ENCODE data around the gene MYL11.

DNA sequence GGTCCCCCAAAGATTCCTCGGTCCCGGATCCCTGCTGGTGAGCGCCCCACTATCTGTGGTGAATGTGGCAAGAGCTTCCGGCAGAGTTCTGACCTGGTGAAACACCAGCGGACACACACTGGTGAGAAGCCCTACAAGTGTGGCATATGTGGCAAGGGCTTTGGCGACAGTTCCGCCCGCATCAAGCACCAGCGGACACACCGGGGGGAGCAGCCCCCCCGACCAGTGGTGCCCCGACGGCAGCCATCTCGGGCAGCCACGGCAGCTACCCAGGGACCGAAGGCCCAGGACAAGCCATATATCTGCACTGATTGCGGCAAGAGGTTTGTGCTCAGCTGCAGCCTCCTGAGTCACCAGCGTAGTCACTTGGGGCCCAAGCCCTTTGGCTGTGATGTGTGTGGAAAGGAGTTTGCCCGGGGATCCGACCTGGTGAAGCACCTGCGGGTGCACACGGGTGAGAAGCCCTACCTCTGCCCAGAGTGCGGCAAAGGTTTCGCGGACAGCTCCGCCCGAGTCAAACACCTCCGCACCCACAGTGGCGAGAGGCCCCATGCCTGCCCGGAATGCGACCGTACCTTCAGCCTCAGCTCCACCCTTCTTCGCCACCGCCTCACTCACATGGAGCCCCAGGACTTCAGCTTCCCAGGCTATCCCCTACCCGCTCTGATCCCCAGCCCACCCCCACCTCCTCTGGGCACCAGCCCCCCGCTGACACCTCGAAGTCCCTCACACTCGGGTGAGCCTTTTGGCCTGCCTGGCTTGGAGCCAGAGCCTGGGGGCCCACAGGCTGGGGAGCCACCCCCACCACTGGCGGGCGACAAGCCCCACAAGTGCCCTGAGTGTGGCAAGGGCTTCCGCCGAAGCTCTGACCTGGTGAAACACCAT lies 23.4 kb downstream of the MYL11 start:
- TF ChIP-seq SIN3A (IDR thresholded peaks at IDR 0.05; ENCODE audit: borderline replicate concordance, insufficient read depth, low read depth, low read length) = no peak
- TF ChIP-seq, protein P1, sequence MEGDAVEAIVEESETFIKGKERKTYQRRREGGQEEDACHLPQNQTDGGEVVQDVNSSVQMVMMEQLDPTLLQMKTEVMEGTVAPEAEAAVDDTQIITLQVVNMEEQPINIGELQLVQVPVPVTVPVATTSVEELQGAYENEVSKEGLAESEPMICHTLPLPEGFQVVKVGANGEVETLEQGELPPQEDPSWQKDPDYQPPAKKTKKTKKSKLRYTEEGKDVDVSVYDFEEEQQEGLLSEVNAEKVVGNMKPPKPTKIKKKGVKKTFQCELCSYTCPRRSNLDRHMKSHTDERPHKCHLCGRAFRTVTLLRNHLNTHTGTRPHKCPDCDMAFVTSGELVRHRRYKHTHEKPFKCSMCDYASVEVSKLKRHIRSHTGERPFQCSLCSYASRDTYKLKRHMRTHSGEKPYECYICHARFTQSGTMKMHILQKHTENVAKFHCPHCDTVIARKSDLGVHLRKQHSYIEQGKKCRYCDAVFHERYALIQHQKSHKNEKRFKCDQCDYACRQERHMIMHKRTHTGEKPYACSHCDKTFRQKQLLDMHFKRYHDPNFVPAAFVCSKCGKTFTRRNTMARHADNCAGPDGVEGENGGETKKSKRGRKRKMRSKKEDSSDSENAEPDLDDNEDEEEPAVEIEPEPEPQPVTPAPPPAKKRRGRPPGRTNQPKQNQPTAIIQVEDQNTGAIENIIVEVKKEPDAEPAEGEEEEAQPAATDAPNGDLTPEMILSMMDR (IDR thresholded peaks at IDR 0.05) = no peak
- TF ChIP-seq, protein P2, sequence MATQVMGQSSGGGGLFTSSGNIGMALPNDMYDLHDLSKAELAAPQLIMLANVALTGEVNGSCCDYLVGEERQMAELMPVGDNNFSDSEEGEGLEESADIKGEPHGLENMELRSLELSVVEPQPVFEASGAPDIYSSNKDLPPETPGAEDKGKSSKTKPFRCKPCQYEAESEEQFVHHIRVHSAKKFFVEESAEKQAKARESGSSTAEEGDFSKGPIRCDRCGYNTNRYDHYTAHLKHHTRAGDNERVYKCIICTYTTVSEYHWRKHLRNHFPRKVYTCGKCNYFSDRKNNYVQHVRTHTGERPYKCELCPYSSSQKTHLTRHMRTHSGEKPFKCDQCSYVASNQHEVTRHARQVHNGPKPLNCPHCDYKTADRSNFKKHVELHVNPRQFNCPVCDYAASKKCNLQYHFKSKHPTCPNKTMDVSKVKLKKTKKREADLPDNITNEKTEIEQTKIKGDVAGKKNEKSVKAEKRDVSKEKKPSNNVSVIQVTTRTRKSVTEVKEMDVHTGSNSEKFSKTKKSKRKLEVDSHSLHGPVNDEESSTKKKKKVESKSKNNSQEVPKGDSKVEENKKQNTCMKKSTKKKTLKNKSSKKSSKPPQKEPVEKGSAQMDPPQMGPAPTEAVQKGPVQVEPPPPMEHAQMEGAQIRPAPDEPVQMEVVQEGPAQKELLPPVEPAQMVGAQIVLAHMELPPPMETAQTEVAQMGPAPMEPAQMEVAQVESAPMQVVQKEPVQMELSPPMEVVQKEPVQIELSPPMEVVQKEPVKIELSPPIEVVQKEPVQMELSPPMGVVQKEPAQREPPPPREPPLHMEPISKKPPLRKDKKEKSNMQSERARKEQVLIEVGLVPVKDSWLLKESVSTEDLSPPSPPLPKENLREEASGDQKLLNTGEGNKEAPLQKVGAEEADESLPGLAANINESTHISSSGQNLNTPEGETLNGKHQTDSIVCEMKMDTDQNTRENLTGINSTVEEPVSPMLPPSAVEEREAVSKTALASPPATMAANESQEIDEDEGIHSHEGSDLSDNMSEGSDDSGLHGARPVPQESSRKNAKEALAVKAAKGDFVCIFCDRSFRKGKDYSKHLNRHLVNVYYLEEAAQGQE (IDR thresholded peaks at IDR 0.05; ENCODE audit: insufficient read depth in 1 of 2, low read depth in 2 of 2, low read length in 1 of 2) = no peak
- TF ChIP-seq POLR2AphosphoS5 (IDR thresholded peaks at IDR 0.05; ENCODE audit: low read depth, low read length) = no peak
